OCI-LY3 (cell line): Measurements from ENCODE around the gene CTDSPL2.

Experiments
- EZH2phosphoT487 ChIP-seq: fragments of 200-600 bp; shearing (Covaris generic); IDR thresholded peaks from 2 replicates; pipeline ENCODE4 v1.6.1; 2018; ENCODE audit warnings: antibody characterized with exemption, mixed run types, low read depth
- TF ChIP-seq, protein P1 (sequence below): fragments of 200-600, 300-600 bp; sonication (generic); IDR thresholded peaks from 2 replicates; pipeline ENCODE4 v1.5.1; 2014; ENCODE audit warnings: antibody characterized with exemption, low read length, low read depth

DNA sequence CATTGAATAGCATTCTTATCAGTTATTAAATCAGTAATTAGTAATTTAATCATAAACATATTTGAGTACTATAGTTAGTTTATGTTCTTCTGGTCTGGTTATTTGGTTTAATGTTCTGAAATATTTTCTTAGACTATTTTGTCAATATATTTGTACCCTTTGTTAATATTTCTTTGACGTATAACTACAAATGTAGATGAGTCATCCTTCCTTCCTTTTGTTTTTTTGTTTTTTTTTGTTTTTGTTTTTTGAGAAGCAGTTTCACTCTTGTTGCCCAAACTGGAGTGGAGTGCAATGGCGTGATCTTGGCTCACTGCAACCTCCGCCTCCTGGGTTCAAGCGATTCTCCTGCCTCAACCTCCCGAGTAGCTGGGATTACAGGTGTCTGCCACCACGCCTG, 92.1 kb downstream of the CTDSPL2 start:
- no peak for TF ChIP-seq EZH2phosphoT487
- TF ChIP-seq, protein P1, sequence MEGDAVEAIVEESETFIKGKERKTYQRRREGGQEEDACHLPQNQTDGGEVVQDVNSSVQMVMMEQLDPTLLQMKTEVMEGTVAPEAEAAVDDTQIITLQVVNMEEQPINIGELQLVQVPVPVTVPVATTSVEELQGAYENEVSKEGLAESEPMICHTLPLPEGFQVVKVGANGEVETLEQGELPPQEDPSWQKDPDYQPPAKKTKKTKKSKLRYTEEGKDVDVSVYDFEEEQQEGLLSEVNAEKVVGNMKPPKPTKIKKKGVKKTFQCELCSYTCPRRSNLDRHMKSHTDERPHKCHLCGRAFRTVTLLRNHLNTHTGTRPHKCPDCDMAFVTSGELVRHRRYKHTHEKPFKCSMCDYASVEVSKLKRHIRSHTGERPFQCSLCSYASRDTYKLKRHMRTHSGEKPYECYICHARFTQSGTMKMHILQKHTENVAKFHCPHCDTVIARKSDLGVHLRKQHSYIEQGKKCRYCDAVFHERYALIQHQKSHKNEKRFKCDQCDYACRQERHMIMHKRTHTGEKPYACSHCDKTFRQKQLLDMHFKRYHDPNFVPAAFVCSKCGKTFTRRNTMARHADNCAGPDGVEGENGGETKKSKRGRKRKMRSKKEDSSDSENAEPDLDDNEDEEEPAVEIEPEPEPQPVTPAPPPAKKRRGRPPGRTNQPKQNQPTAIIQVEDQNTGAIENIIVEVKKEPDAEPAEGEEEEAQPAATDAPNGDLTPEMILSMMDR: no peak
